ENCODE results near the gene MCTP1. TPM values are rescaled to one million over a fixed set of nuclear protein-coding genes. Genes with fewer than 3 reads are reported as not detected.

MCTP1 gene
- total and polyA plus RNA-seq, 2 of the 13 experiments (the other 11 are each of a cell fraction or from before 2014, with no cell fraction given), result 0.15 to 0.48 TPM

DNA sequence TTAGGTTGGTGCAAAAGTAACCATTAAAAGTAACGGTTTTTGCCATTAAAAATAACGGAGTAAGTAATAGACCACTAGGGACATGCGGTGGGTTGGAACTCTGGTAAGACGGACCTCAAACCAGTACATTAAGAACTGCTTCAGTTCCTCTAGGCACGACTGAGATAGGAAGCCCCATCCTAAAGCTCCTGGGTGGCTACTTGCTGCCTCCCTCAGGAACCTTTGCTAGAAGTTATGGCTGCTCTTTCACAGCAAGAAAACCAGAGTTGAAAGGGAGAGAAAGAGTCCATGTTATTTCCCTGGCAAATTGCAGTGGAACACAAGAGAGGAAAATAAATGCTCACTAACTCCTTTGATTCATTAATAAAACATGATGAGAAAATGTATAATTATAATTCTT lies 47.6 kb downstream of the MCTP1 start:
- H2AFZ ChIP-seq (ENCODE audit: low read length), result no peak overlapping the region
- no peaks in the 10 kb centered on the region for H3K79me2 ChIP-seq (ENCODE audit: insufficient read depth, low read length)
- H4K20me1 ChIP-seq (ENCODE audit: insufficient read depth, low read length), result no peaks in the 10 kb centered on the region
- ATAC-seq, result no peak
- H3K4me2 ChIP-seq (ENCODE audit: low read depth, low read length), result no peak overlapping the region
- no TSS peak for BruUV-seq (replicated peaks)
- DNase-seq (ENCODE audit: low spot score), result no peak
- H3K4me3 ChIP-seq (replicated peaks in 1 of 3; ENCODE audit: insufficient read depth in 1 of 3, low read depth in 2 of 3, low read length in 3 of 3), result no peak overlapping the region
- no peaks in the 10 kb centered on the region; a peak in 1 of 5 replicates for H3K27me3 ChIP-seq (ENCODE audit: control insufficient read depth in 1 of 2, insufficient read depth in 2 of 2, low read length in 2 of 2)
- FAIRE-seq, result no peak
- H3K27ac ChIP-seq (ENCODE audit: extremely low read length, insufficient read depth, low read length), result no peak overlapping the region
- CTCF ChIA-PET (ENCODE audit: low intra/inter-chr PET ratio, low total read pairs), result no interaction called here
- 45% methylated on average over 5 of the region's 5 CpGs for WGBS (ENCODE audit: low lambda C conversion rate)
- H3K9ac ChIP-seq (ENCODE audit: insufficient read depth, low read depth, low read length), result no peak overlapping the region
- in situ Hi-C loops (cut with HindIII; ENCODE audit: extremely low pct_ligation_motif_present, low pct_unique_long_range_greater_than_20kb) (no loop called here), intact Hi-C loops (cut with micrococcal nuclease; ENCODE audit: unreplicated experiment) (no loop called here)
- no peaks in the 10 kb centered on the region for H3K4me1 ChIP-seq (ENCODE audit: insufficient read depth, low read length)
- H3K9me3 ChIP-seq (ENCODE audit: low read length), result no peaks in the 10 kb centered on the region
- H3K36me3 ChIP-seq (replicated peaks in 1 of 2; ENCODE audit: control insufficient read depth in 1 of 2, insufficient read depth in 2 of 2, low read length in 2 of 2), result no peaks in the 10 kb centered on the region
- POLR2A ChIA-PET, result no interaction called here
- TF ChIP-seq MATR3 (CRISPR knock-in tag; IDR thresholded peaks at IDR 0.05), result no peak
- no peak for TF ChIP-seq ZNF501 (CRISPR knock-in tag; IDR thresholded peaks at IDR 0.05)
- TF ChIP-seq, protein P1, sequence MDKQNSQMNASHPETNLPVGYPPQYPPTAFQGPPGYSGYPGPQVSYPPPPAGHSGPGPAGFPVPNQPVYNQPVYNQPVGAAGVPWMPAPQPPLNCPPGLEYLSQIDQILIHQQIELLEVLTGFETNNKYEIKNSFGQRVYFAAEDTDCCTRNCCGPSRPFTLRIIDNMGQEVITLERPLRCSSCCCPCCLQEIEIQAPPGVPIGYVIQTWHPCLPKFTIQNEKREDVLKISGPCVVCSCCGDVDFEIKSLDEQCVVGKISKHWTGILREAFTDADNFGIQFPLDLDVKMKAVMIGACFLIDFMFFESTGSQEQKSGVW (CRISPR knock-in tag; IDR thresholded peaks at IDR 0.05; ENCODE audit: borderline replicate concordance), result no peak
- TF ChIP-seq, protein P2, sequence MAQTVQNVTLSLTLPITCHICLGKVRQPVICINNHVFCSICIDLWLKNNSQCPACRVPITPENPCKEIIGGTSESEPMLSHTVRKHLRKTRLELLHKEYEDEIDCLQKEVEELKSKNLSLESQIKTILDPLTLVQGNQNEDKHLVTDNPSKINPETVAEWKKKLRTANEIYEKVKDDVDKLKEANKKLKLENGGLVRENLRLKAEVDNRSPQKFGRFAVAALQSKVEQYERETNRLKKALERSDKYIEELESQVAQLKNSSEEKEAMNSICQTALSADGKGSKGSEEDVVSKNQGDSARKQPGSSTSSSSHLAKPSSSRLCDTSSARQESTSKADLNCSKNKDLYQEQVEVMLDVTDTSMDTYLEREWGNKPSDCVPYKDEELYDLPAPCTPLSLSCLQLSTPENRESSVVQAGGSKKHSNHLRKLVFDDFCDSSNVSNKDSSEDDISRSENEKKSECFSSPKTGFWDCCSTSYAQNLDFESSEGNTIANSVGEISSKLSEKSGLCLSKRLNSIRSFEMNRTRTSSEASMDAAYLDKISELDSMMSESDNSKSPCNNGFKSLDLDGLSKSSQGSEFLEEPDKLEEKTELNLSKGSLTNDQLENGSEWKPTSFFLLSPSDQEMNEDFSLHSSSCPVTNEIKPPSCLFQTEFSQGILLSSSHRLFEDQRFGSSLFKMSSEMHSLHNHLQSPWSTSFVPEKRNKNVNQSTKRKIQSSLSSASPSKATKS (CRISPR knock-in tag; IDR thresholded peaks at IDR 0.05), result no peak
- TF ChIP-seq ZNF326 (CRISPR knock-in tag; IDR thresholded peaks at IDR 0.05; ENCODE audit: borderline replicate concordance), result no peak
- no peak for TF ChIP-seq ZNF709 (CRISPR knock-in tag; IDR thresholded peaks at IDR 0.05)
- TF ChIP-seq ZNF367 (CRISPR knock-in tag; IDR thresholded peaks at IDR 0.05; ENCODE audit: borderline replicate concordance), result no peak
- TF ChIP-seq ONECUT2 (CRISPR knock-in tag; IDR thresholded peaks at IDR 0.05), result no peak
- no peak for TF ChIP-seq NCOA1 (CRISPR knock-in tag; IDR thresholded peaks at IDR 0.05)
- no peak for TF ChIP-seq HIVEP1 (CRISPR knock-in tag; IDR thresholded peaks at IDR 0.05)
- TF ChIP-seq NFE2 (CRISPR knock-in tag; IDR thresholded peaks at IDR 0.05), result no peak
- TF ChIP-seq, protein P3, sequence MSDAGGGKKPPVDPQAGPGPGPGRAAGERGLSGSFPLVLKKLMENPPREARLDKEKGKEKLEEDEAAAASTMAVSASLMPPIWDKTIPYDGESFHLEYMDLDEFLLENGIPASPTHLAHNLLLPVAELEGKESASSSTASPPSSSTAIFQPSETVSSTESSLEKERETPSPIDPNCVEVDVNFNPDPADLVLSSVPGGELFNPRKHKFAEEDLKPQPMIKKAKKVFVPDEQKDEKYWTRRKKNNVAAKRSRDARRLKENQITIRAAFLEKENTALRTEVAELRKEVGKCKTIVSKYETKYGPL (CRISPR knock-in tag; IDR thresholded peaks at IDR 0.05), result no peak
- TF ChIP-seq, protein P4, sequence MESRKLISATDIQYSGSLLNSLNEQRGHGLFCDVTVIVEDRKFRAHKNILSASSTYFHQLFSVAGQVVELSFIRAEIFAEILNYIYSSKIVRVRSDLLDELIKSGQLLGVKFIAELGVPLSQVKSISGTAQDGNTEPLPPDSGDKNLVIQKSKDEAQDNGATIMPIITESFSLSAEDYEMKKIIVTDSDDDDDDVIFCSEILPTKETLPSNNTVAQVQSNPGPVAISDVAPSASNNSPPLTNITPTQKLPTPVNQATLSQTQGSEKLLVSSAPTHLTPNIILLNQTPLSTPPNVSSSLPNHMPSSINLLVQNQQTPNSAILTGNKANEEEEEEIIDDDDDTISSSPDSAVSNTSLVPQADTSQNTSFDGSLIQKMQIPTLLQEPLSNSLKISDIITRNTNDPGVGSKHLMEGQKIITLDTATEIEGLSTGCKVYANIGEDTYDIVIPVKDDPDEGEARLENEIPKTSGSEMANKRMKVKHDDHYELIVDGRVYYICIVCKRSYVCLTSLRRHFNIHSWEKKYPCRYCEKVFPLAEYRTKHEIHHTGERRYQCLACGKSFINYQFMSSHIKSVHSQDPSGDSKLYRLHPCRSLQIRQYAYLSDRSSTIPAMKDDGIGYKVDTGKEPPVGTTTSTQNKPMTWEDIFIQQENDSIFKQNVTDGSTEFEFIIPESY (CRISPR knock-in tag; IDR thresholded peaks at IDR 0.05), result no peak
- no peak for TF ChIP-seq ZNF234 (CRISPR knock-in tag; conservative IDR thresholded peaks at IDR 0.05)
- TF ChIP-seq ZNF777 (CRISPR knock-in tag; IDR thresholded peaks at IDR 0.05), result no peak
- TF ChIP-seq, protein P5, sequence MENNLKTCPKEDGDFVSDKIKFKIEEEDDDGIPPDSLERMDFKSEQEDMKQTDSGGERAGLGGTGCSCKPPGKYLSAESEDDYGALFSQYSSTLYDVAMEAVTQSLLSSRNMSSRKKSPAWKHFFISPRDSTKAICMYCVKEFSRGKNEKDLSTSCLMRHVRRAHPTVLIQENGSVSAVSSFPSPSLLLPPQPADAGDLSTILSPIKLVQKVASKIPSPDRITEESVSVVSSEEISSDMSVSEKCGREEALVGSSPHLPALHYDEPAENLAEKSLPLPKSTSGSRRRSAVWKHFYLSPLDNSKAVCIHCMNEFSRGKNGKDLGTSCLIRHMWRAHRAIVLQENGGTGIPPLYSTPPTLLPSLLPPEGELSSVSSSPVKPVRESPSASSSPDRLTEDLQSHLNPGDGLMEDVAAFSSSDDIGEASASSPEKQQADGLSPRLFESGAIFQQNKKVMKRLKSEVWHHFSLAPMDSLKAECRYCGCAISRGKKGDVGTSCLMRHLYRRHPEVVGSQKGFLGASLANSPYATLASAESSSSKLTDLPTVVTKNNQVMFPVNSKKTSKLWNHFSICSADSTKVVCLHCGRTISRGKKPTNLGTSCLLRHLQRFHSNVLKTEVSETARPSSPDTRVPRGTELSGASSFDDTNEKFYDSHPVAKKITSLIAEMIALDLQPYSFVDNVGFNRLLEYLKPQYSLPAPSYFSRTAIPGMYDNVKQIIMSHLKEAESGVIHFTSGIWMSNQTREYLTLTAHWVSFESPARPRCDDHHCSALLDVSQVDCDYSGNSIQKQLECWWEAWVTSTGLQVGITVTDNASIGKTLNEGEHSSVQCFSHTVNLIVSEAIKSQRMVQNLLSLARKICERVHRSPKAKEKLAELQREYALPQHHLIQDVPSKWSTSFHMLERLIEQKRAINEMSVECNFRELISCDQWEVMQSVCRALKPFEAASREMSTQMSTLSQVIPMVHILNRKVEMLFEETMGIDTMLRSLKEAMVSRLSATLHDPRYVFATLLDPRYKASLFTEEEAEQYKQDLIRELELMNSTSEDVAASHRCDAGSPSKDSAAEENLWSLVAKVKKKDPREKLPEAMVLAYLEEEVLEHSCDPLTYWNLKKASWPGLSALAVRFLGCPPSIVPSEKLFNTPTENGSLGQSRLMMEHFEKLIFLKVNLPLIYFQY (CRISPR knock-in tag; IDR thresholded peaks at IDR 0.05; ENCODE audit: borderline replicate concordance), result no peak
- no peak for TF ChIP-seq ZNF607 (CRISPR knock-in tag; IDR thresholded peaks at IDR 0.05; ENCODE audit: borderline replicate concordance)
